ENCODE measurements around the gene RNU1-2. TPM values are rescaled to one million over a fixed set of nuclear protein-coding genes. Genes with fewer than 3 reads are reported as not detected.

The RNU1-2 gene
- total and polyA plus RNA-seq, 2 of the 4 experiments (the other 2 are of a cell fraction): under 0.01 TPM; not detected in 1

DNA sequence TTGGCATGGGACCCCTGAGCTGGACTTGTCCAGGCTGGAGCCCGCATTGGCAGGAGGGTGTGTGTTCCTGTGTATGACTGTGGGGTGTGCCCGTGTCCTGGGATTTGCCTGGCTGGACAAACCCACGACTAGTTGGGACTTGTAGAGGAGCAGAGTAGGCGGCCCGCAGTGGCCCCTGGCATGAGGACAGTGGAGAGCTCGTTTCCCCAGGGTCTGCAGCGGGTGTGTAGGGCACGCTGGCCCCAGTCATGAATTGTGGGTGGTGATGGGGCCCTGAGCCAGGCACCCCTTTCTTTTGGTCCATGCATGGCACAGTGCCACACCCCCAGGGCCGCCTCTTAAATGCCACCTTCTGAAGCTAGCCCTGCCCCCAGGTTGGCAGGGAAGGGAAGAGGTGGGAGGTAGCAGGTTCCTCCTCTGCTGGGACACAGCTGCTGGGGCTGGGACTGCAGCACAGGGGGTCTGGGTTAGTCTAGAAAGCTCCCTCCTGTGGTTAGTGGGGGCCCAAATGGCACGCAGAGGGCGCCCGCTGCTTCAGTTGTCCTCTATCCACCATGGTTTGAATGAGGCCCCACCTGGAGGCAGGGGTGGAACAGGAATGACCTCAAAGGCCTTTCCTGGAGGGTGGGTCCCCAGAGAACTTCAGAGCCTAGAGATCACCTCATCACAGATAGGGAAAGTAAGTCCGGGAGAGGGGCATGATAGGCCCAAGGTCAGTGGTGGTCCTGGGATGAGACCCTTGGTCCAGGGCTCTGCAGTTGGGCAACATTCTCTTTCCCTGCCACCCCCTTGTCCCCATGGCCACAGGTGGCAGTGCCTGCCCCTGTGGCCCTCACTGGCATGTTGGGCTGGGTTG, 30.1 kb downstream of the RNU1-2 start (continued):
- TF ChIP-seq, protein P1, sequence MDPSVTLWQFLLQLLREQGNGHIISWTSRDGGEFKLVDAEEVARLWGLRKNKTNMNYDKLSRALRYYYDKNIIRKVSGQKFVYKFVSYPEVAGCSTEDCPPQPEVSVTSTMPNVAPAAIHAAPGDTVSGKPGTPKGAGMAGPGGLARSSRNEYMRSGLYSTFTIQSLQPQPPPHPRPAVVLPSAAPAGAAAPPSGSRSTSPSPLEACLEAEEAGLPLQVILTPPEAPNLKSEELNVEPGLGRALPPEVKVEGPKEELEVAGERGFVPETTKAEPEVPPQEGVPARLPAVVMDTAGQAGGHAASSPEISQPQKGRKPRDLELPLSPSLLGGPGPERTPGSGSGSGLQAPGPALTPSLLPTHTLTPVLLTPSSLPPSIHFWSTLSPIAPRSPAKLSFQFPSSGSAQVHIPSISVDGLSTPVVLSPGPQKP (IDR thresholded peaks at IDR 0.05; ENCODE audit: borderline replicate concordance, low read depth, low read length): no peak
- TF ChIP-seq RCOR1 (IDR thresholded peaks at IDR 0.05; ENCODE audit: insufficient replicate concordance, low read length): no peak
